Smooth muscle cell of the brain vasculature (primary cell): ENCODE measurements around the gene PRSS53.
A peak's percentile ranks its signal among the peaks of the same experiment; 100 is the strongest.
"Not testable (repeated sequence)": the region's sequence is repeated elsewhere in the genome, so short reads cannot be mapped to it uniquely, and the experiment has no call there.

Experiments
- DNase-seq: peaks from one replicate; pipeline ENCODE4 v3.0.0-alpha.2; 2012; ENCODE audit warnings: low read depth, low spot score

The PRSS53 gene

DNA sequence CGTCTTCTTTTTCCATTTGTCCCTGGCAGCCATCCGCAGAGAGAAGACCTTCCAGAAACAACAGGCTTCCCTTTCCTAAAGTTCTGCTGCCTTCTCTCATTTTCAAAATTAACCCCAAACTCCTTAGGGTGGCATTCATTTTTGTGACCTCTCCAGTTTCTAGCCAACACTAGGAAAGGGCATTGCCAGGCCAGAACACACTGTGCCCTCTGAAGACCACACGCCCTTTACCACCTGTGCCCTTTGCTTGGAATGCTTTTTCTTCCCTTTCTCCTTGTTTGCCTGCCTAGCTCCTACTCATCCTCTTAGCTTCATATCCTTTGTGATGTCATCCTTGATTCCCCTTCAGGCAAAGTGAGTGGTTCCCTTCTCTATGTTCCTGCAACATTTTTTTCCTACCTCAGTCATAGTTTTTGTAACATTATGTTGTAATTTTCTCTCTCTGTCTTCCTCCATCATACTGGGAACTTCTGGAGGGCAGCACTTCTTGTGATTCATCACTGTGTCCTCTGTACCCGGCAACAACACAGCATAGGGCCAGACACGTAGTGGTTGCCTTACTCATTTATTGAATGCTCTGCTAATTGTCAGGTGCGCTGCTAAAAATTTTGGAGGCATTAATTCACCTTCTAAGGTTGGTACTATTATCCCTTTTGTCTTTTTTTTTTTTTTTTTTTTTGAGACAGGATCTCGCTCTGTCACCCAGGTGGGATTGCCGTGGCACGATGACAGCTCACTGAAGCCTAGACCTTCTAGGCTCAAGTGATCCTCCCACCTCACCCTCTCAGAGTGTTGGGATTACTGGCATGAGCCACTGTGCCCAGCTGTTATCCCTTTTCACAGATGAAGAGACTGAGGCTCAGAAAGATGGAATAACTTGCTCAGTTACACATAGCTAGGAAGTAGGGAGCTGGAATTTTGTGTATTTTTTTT is 29.7 kb upstream of the PRSS53 start:
- no peak for DNase-seq

DNA sequence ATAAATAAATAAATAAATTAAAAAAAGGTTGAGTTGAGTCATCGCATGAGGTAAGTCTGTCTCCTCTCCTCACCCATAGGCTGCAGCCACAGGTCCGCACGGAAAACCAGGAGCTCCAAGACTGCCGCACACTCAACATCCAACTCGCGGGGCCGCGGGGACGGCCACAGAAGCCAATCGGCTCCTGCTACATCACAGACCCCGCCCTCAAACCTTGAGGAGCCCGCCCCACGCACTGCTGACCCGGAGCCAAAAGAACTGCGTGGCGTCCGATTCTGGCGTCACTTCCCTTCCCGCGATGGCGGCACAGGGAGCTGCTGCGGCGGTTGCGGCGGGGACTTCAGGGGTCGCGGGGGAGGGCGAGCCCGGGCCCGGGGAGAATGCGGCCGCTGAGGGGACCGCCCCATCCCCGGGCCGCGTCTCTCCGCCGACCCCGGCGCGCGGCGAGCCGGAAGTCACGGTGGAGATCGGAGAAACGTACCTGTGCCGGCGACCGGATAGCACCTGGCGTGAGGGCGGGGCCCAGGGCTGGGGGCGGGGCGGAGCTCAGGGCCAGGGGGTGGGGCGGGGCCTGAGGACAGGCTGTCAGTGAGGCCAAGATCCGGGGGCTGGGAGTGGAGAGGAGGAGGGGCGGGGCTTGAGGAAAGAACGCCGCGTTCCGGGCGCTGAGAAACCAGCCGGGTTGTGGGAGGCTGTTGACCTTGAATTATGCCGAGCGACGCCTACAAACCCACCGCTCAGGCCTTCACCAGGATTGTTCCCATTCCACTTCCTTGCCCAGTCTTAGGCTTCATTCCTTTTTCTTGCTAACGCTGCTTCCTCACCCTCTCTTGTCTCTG is 28.9 kb upstream of the PRSS53 start, which contains the start of gene KAT8:
KAT8 (plus strand) TSS at position 281 of the 839 bp plus-strand sequence; CDS start at position 299, 18 bp downstream.
- DNase-seq, result peak; percentile 96

DNA sequence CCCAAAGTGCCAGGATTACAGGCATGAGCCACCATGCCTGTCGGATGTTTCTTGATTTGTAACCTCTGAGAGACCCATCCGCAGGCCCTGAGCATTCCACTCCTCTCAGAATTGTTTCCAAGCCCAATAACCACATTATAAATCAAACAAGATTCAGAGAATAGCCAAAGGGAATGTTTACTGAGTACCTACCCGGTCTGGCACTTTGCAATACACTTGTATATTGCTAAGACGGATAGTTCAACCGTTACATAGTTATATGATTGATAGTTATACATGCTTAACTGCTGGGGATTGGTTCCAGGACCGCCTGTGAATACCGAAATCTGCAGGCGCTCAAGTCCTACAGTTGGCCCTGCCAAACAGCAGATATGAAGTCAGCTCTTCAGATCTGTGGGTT is 25.7 kb upstream of the PRSS53 start:
- no peak for DNase-seq

DNA sequence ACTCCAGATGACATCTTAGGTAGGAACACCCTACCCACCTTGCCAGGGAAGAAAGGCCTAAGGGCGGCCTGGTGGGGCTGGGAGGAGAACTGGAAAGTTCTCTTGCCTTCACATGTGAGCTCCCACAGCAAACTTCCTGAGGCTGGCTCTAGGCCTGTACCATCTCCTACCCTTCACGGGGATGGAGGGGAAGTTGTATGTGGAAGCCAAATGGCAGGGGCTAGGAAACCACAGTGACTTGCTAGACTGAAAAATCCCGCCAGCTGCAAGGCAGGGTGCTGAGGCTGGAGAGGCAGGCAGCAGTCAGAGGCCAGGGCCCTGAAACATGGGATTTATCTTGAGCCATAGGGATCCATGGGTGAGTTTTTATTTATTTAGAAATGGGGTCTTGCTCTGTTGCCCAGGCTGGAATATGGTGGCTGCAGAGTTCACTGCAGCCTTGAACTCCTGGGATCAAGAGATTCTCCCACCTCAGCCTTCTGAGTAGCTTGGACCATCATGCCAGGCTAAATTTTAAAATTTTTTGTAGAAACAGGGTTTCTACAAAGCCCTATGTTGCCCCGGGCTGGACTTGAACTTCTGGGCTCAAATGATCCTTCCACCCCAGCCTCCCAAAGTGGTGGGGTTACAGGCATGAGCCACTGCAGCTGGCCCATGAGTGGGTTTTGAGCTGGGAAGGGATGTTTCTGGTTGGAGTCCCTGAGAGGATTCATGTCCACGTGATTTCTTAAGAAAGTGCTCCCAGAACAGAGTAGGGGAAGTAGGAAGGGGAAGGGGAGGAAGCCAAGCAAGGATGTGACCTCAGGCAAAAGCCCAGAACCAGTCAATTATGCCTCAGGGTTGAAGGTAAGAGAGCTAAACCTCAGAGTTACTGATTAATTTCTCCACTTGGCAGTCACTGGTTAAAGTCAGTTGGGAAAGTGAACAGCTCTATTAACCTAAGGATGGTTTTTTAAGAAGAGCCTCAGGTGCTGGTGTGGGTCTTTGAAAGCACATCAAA is 24.7 kb upstream of the PRSS53 start:
- no peak for DNase-seq

DNA sequence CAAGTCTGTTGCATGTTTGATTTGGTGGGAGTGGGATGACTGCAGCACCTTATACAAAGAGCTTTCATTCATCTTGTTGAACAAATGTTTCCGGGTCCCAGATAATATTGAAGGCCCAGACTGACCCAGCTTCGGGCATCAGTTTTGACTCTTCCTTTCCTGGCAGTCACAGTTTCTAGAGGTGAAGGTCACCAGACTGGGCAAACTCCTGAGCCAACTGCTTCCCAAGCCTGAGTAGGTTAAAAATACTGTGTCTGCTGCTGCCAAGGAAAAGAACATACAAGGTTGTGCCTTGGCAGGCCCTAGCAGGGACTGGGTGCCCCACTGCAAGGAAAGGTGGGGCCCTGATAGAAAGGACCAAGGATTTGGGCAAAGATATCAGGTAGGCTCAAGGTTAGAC is 24.0 kb upstream of the PRSS53 start:
- no peak for DNase-seq

DNA sequence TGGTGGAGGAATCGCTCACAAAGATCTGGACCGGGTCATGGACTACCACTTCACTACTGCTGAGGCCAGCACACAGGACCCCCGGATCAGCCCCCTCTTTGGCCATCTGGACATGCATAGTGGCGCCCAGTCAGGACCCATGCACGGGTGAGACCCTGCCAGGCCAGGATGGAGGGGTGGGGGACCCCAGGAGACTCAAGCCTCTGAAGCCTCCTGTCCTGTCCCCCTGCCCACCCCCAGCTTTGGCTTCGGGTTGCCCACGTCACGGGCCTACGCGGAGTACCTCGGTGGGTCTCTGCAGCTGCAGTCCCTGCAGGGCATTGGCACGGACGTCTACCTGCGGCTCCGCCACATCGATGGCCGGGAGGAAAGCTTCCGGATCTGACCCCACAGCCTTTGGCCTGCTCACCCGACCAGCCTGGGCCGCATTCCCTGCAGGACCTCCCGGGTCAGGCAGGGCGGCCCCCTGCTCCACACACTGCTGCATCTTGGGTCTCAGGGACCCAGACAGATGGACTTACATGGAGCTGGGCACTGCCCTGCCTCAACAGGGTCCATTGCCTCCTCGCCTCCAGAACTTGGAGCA is 23.2 kb upstream of the PRSS53 start:
- DNase-seq, result no peak

DNA sequence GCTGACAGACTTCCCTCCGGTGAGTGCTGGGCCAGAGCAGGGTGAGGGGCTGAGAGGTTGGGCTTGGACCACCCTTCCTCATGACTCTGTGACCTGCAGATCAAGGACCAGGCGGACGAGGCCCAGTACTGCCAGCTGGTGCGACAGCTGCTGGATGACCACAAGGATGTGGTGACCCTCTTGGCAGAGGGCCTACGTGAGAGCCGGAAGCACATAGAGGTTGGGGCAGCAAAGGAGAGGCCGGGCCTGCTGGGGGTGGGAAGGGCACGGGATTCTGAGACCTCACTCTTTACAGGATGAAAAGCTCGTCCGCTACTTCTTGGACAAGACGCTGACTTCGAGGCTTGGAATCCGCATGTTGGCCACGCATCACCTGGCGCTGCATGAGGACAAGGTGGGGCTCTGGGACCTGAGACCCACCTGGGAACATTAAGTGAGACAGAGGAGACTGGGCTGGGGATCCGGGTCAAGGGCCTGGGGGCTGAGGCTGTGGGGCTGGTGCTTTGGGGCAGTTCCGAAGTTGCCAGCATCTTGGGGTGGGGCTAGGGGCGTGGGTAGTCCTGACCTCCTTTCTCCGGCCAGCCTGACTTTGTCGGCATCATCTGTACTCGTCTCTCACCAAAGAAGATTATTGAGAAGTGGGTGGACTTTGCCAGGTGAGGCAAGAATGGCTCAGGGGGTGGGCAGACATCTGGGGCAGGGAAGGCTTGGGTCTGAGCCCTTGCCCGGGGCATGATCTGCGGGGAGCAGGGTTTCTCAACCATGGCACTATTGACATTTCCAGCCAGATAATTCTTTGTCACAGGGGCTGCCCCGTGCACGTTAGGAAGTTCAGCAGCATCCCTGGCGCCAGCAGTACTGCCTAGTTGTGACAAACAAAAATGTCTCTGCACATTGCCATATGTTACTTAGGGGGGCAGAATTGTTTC is 21.6 kb upstream of the PRSS53 start:
- no peak for DNase-seq

DNA sequence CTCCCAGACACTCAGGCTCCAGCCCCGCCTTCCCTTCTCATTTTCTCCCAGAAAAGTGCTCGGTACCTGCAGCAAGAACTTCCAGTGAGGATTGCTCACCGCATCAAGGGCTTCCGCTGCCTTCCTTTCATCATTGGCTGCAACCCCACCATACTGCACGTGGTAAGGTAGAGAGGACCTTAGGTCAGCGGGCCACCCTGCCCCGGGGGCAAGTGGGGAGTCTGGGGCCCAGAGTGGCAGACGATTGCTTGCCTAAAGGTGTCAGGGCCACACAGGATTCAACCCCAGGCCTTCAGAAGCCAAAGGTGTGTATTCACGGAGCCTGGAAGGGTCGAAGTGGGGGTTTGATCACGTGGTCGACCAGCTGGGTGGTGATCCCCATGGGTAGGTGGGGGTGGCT is 20.9 kb upstream of the PRSS53 start:
- DNase-seq, result no peak

DNA sequence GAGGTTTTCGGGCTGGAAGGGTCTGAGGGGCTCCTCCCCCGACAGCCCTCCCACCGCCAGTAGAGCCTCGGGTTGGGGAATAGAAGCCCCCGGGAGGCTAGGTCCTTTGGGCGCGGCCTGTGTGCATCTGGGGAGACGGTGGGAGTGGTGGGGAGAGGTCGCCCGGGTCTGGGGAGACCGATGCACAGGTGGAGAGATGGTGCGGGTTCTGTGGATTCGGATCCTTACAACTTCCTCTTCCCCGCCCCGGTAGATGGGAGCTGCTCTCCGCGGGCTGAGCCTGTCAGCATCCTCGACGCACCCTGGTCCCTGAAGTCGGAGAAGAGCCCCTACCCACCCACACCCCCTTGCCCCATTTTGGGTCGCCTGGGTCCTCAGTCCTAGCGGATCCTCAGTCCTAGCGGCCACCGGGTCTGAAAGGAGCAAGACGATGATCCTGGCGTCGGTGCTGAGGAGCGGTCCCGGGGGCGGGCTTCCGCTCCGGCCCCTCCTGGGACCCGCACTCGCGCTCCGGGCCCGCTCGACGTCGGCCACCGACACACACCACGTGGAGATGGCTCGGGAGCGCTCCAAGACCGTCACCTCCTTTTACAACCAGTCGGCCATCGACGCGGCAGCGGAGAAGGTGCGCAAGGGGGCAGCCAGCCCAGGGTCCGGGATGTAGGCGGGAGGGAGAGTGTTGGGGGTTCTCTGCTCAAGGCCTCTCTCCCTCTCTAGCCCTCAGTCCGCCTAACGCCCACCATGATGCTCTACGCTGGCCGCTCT is 20.2 kb upstream of the PRSS53 start:
- DNase-seq, result no peak

DNA sequence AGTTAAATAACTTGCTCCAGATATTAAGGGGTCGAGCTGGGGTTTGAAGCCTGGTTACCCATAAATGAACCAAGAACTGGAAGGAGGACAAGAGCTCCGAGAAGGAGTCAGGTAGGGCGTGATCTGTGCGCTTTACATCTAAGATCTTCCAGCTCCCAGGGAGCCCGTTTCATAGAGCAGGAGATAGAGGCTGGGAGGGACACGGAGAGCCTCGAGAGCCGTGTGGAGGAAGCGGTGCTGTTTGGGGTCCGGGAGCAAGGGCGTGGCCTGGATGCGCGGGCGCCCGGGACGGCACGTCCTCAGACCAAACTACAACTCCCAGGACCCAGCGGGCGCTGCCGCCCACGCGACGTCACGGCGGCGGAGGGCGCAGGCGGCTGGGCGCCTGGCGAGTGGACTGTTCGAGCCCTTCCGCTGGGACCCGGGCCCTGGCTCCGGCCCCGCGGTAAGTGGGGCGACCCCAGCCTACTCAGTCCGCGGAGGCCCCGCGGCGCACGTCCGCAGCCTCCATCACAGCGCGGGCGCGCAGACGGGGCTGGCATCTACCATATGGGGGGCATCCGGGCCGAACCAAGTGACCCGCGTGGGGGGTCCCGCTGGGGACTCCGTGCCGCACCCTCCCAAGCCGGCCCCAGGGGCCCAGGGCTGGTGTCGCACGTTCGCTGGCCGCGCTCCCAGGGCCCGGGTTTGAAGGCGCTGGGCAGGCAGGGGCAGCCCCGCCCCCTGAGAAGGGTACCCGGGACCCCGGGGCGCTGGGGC is 19.5 kb upstream of the PRSS53 start, which contains the start of gene BCKDK:
BCKDK (plus strand) TSS at position 352 of the 759 bp plus-strand sequence. CDS start 838 bp downstream, outside the sequence.
- DNase-seq, result no peak

DNA sequence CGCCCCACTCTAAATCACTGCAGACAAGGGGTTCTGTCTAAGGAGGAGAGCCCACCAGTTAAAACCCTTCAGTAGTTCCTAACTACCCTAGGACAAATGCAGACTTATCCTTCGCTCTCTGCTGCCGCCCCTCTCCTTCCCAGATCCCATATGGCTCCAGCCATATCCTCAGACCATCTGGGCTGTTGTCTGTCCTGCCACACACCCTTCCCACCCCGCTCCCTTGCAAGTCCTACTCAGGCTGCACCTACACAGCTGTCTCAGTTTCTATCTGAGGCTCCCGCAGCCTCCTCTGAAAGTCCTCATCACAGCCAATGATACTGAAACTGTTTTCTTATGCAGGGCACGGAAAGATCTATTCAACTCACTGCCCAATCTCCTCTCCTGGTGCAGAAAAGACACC is 18.7 kb upstream of the PRSS53 start:
- no peak for DNase-seq

DNA sequence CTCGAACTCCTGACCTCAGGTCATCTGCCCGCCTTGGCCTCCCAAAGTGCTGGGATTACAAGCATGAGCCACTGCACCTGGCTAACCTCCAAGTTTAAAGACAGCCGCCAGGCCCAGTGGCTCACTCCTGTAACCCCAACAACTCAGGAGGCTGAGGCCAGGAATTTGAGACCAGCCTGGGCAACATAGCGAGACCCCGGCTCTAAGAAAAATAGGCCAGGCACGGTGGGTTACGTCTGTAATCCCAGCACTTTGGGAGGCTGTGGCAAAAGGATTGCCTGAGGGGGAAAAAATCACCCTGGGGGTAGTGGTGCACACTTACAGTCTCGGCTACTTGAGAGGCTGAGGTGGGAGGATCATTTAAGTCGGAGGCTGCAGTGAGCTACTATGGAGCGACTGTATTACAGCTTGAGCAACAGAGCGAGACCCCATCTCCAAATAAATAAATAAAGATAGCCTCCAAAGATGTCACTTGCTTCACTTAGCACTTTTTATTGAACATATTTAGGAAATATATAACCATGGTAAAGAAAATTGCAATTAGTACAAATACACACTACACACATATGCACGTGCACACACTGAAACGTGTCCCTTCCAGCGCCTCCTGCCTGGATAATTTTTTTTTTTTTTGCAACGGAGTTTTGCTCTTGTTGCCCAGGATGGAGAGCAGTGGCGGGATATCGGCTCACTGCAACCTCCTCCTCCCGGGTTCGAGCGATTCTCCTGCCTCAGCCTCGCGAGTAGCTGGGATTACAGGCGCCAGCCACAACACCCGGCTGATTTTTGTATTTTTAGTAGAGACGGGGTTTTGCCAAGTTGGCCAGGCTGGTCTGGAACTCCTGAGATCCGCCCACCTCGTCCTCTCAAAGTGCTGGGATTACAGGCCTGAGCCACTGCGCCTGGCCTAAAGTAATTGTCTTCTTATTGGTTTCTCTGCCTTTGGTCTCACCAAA is 18.0 kb upstream of the PRSS53 start:
- no peak for DNase-seq

DNA sequence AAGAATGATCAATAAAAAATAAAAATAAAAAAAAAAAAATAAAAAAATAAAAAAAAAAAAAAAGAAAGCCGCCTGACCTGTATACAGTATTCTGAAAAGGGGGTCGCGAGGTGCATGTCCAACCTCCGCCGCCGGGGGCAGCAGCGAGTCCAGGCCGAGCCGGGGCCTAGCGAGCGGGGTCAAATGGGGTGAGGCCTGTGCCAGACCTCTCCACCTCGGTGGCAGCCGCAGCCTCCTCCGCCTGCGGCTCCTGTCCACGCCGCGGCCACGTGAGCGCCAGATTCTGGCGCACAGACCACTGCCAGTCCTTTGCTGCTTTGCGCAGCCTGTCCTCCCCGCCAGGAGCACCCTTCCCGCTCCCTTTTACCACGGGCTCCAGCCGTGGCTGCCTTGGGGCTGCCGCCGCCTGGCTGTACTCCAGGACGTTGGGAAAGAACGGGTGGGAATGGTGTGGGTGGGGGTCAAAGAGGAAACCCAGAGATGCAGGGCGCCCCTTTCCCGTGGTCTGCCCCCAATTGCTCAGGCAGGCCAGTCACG is 17.0 kb upstream of the PRSS53 start:
- DNase-seq, result no peak

DNA sequence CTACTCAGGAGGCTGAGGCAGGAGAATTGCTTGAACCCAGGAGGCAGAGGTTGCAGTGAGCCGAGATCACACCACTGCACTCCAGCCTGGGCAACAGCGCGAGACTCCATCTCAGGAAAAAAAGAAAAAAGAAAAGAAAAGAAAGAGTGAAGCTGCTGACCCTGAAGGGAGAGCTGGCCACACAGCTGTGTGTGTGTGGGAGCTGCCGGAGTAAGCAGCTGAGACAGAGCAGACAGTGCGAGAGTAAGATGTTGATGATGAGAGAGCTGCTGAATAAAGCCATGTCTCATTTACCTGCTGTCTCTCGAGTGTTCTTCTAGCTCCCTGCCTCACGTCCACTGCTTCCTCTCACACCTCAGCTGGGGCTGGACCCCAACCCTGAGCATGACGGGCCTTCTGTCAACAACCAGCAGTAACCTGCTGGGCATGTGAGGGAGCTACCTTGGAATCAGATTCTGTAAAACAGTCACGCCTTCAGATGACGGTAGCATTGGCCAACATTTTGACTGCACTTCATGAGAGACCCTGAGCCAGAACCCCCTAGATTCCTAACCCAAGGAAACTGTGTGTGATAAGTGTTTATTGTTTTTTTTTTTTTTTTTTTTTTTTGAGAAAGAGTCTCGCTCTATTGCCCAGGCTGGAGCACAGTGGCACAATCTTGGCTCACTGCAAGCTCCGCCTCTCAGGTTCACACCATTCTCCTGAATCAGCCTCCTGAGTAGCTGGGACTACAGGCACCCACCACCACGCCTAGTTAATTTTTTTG is 12.3 kb upstream of the PRSS53 start:
- DNase-seq, result not testable (repeated sequence)

DNA sequence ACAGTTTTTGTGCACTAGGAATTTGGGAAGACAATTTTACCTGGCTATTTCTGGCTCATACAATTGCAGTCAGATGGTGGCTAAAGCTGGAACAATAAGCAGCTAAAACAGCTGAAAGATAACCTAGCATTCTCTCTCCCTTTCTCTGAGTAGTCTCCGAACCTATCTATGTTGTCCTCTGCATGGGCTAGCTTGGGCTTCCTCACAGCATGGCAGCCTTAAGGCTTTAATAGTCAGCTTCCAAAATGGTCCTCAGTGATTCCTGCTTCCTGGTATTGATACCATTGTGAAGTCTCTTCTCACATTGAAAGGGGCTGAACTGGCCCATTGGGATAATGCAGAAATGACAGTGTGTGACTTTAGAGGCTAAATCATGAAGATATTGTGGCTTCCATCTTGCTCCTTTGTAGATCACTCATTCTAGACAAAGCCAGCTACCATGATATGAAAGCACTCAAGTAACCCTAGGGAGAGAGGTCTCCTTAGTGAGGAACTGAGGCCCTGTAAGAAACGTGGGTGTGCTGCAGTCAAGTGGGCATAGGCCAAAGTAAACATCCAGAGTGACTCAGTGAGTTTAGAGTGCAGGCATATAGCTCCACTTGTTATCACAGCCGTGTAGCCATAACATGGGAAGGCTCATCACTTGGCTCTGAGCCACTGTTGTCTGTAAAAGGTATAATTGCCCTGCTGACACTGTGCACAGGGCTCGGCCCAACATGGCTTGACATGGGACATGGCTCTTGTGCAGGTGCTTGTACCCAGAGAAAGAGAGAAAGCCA is 11.3 kb upstream of the PRSS53 start:
- no peak for DNase-seq
